Parathyroid adenoma (tissue), 2 donors: ENCODE measurements around the gene PABPN1.

Experiments
- H2AFZ ChIP-seq: fragments of 300-600 bp; sonication (generic); one replicate; pipeline ENCODE4 v1.7.0; 2017; ENCODE audit warnings: antibody characterized with exemption, mild to moderate bottlenecking
- H3K27ac ChIP-seq: fragments of 300-600 bp; sonication (generic); one replicate; pipeline ENCODE4 v1.7.0; 2017
- H3K27me3 ChIP-seq: fragments of 300-600 bp; sonication (generic); one replicate; pipeline ENCODE4 v1.7.0; 2017; ENCODE audit warnings: low read length; ENCODE audit not compliant: control insufficient read depth, insufficient read depth
- H3K36me3 ChIP-seq: fragments of 300-600 bp; sonication (generic); one replicate; pipeline ENCODE4 v1.7.0; 2017; ENCODE audit warnings: low read length; ENCODE audit not compliant: control insufficient read depth, insufficient read depth
- H3K4me1 ChIP-seq: fragments of 300-600 bp; sonication (generic); one replicate; pipeline ENCODE4 v1.7.0; 2017; ENCODE audit warnings: control low read depth
- H3K4me2 ChIP-seq: fragments of 300-600 bp; sonication (generic); one replicate; pipeline ENCODE4 v1.7.0; 2017; ENCODE audit warnings: low read length
- H3K4me3 ChIP-seq: fragments of 300-600 bp; sonication (generic); one replicate; pipeline ENCODE4 v1.7.0; 2017; ENCODE audit warnings: low read depth, low read length
- H3K79me2 ChIP-seq: fragments of 300-600 bp; sonication (generic); one replicate; pipeline ENCODE4 v1.7.0; 2017; ENCODE audit warnings: control low read depth
- H3K9ac ChIP-seq: fragments of 300-600 bp; sonication (generic); one replicate; pipeline ENCODE4 v1.7.0; 2017; ENCODE audit warnings: mild to moderate bottlenecking
- H3K9me3 ChIP-seq: fragments of 300-600 bp; sonication (generic); one replicate; pipeline ENCODE4 v1.7.0; 2017; ENCODE audit warnings: low read length; ENCODE audit not compliant: control insufficient read depth
- TF ChIP-seq, protein P1 (sequence below): fragments of 300-600 bp; sonication (generic); IDR thresholded peaks from one replicate; pipeline ENCODE4 v1.7.0; 2017; ENCODE audit warnings: antibody characterized with exemption, mild to moderate bottlenecking
- donor health status: primary hyperparathyroidism.

PABPN1 gene

DNA sequence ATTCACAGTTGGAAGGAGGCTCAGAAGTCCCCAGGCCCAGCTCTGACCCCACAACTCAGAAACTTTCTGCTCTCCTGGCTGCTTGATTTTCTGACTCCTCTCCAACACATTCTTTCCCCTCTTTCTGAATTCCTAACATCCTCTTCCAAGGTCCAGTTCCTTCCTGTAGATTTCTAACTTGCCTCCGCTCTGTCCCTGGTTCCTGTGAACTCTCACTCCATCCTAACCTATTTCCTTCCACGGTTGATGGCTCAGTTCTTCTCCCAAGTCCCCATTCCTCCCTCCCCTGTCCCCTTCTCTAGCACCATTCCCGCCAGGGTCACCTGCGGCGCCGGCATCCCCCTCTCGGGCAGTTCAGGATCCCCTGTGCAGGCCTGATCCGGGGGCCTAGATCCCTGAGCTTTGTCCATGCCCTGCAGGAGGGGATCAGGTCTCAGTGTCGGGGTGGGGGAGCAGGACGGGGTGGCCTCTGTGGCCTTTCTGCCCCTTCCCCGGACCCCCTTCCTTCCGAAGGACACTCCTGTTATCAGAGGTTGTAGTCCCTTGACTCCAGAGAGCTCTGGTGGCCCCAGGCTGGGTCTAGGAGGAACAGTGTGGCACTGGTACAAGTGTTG lies 37.4 kb downstream of the PABPN1 start:
- Histone ChIP-seq H3K79me2 (peaks cover 6% of the 10 kb centered on the region), H3K27ac (no peak overlapping the region), H3K9ac (no peak overlapping the region)

DNA sequence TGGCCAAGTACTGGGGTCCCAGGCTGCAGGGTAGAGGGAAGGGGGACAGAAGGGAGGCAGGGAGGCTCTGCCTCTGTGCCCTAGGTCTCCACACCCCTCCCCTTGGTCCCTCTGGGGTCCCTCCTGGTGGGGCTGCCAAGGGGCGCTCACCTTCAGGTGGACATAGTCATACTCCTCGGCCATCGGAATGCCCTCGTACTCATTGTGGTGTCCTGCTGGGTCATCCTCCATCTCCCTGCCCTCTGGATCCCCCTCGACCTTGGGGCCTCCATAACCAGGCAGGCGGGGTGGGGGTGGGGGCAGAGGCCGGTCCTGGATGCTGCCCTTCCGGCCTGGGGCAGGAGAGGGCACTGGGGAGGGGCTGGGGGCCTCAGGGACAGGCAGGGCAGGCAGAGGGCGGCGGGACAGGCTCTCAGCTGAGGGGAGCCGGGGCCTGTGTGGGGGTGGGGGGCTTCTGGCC lies 37.9 kb downstream of the PABPN1 start:
- H3K27me3 ChIP-seq, result no peaks in the 10 kb centered on the region
- H3K27ac ChIP-seq, result no peak overlapping the region
- H3K36me3 ChIP-seq, result no peaks in the 10 kb centered on the region

More for the DNA sequence above, 37.4 kb downstream of the PABPN1 start:
- Histone ChIP-seq H3K9me3 (no peaks in the 10 kb centered on the region), H3K4me3 (no peak overlapping the region), H3K27me3 (no peaks in the 10 kb centered on the region), H3K36me3 (no peaks in the 10 kb centered on the region), H2AFZ (no peak overlapping the region), H3K4me2 (no peak overlapping the region), H3K4me1 (peaks cover 6% of the 10 kb centered on the region)
- TF ChIP-seq, protein P1, sequence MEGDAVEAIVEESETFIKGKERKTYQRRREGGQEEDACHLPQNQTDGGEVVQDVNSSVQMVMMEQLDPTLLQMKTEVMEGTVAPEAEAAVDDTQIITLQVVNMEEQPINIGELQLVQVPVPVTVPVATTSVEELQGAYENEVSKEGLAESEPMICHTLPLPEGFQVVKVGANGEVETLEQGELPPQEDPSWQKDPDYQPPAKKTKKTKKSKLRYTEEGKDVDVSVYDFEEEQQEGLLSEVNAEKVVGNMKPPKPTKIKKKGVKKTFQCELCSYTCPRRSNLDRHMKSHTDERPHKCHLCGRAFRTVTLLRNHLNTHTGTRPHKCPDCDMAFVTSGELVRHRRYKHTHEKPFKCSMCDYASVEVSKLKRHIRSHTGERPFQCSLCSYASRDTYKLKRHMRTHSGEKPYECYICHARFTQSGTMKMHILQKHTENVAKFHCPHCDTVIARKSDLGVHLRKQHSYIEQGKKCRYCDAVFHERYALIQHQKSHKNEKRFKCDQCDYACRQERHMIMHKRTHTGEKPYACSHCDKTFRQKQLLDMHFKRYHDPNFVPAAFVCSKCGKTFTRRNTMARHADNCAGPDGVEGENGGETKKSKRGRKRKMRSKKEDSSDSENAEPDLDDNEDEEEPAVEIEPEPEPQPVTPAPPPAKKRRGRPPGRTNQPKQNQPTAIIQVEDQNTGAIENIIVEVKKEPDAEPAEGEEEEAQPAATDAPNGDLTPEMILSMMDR, result no peak

DNA sequence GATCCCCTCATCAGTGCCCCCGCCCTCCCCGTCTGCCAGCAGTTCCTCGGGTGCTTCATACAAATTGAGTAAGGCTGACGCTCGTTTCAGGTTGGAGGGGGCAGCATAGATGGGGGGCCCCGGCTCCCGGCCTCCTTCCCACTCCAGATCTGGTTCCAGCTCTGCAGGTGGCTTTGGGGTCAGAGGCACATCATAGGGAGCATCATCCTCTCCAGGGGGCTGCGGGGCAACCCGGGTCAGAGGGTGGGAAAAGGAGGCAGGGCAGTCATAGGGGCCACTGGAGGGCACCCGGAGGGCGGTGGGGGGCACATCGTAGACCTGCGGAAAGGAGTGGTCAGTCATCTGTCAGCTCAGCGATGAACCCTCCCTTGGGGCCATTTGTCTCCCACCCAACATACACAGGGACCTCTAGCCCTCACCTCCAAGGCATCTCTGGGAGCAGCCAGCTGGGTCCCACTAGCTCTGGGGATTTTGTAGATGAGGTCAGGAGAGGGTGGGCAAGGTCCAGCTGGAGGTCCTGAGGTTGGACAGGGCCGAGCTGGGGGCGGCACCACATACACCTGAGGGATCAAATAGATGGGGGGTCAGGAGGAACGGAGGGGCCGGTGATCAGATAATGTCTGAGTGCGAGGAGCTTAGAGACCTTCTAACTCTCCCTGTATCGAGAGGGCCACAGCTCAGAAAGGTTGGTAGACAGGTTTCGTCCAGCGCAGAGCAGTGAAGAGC lies 38.6 kb downstream of the PABPN1 start:
- TF ChIP-seq, protein P1, result no peak

More for the DNA sequence above, 37.9 kb downstream of the PABPN1 start:
- no peak overlapping the region for H3K4me3 ChIP-seq
- H2AFZ ChIP-seq, result no peak overlapping the region
- TF ChIP-seq, protein P1, result no peak
- peaks cover 6% of the 10 kb centered on the region for H3K4me1 ChIP-seq
- no peak overlapping the region for H3K4me2 ChIP-seq
- no peaks in the 10 kb centered on the region for H3K9me3 ChIP-seq
- H3K9ac ChIP-seq, result no peak overlapping the region
- H3K79me2 ChIP-seq, result peaks cover 6% of the 10 kb centered on the region

DNA sequence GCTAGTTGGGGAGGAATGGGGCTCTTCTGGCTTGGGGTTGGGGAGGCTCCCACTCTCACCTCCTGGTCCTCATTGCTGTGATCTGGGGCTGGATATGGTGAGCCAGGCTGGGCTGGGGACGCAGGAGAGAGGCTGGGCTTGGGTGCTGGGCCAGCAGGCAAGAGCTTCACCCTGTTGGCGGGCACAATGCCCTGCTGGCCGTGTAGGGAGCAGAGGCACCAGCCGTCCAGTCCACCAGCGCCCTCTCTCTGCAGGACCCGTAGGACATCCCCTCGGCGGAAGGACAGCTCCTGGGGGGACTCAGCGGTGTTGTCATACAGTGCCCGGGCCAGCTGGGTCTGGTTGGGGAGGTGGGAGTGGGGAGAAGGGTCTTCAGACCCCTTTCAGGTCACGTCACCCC lies 39.2 kb downstream of the PABPN1 start:
- H3K36me3 ChIP-seq, result no peaks in the 10 kb centered on the region
- no peaks in the 10 kb centered on the region for H3K9me3 ChIP-seq
- TF ChIP-seq, protein P1, result no peak
- no peak overlapping the region for H3K4me3 ChIP-seq
- H3K4me2 ChIP-seq, result no peak overlapping the region
- peaks cover 11% of the 10 kb centered on the region for H3K79me2 ChIP-seq
- no peaks in the 10 kb centered on the region for H3K27me3 ChIP-seq
- H3K9ac ChIP-seq, result no peak overlapping the region
- no peak overlapping the region for H3K27ac ChIP-seq
- no peak overlapping the region for H2AFZ ChIP-seq
- H3K4me1 ChIP-seq, result peaks cover 6% of the 10 kb centered on the region

More for the DNA sequence above, 38.6 kb downstream of the PABPN1 start:
- H3K9me3 ChIP-seq, result no peaks in the 10 kb centered on the region
- peaks cover 11% of the 10 kb centered on the region for H3K79me2 ChIP-seq
- no peaks in the 10 kb centered on the region for H3K27me3 ChIP-seq
- H3K36me3 ChIP-seq, result no peaks in the 10 kb centered on the region
- H3K27ac ChIP-seq, result no peak overlapping the region
- H2AFZ ChIP-seq, result no peak overlapping the region
- H3K9ac ChIP-seq, result no peak overlapping the region
- no peak overlapping the region for H3K4me3 ChIP-seq
- H3K4me1 ChIP-seq, result peaks cover 6% of the 10 kb centered on the region
- H3K4me2 ChIP-seq, result no peak overlapping the region
